GM12878 (cell line): ENCODE data around the gene TEX44. TPM values are rescaled to one million over a fixed set of nuclear protein-coding genes. Genes with fewer than 3 reads are reported as not detected.
A peak's percentile ranks its signal among the peaks of the same experiment; 100 is the strongest.

ENCODE experiments used
- ATAC-seq: fragments of 200-7000 bp; cut with Tn5 transposase; 3 replicates; pipeline ENCODE4 v1.9.1; 2020; ENCODE audit warnings: mild to moderate bottlenecking, moderate library complexity
- BruUV-seq: library from RNA; stranded (reverse); fragments of 400-500 nt; replicated peaks from 2 replicates; lab custom pipeline; 2021; lab: Mats Ljungman, UMichigan
- CTCF ChIA-PET: fragments of 300-600 bp; sonication (Branson Sonifier 250); formaldehyde crosslinking; extraction: SDS; loops from one replicate; lab custom pipeline; 2021; ENCODE audit warnings: inconsistent platforms; lab: Yijun Ruan, JAX
- POLR2A ChIA-PET: fragments of 350-600 bp; formaldehyde crosslinking; extraction: SDS; loops from one replicate; lab custom pipeline; 2021; ENCODE audit warnings: inconsistent platforms; lab: Charles Lee
- RAD21 ChIA-PET: fragments of 300-600 bp; sonication (Branson Sonifier 250); formaldehyde crosslinking; loops from one replicate; lab custom pipeline; 2023; ENCODE audit warnings: antibody characterized with exemption; ENCODE audit not compliant: unreplicated experiment; lab: Charles Lee
- SMC1A ChIA-PET: fragments of 300-600 bp; sonication (Branson Sonifier 250); formaldehyde crosslinking; loops from one replicate; lab custom pipeline; 2023; ENCODE audit not compliant: unreplicated experiment, uncharacterized antibody; lab: Charles Lee
- DNase-seq: peaks from one replicate; pipeline ENCODE4 v3.0.0-alpha.2; 2011; ENCODE audit warnings: low read depth, low spot score
- FAIRE-seq: peaks from 3 replicates; lab custom pipeline; 2011; peaks lifted over from hg19 to GRCh38; lab: Jason Lieb, UNC
- H2AFZ ChIP-seq: 2 replicates; pipeline ENCODE4 v1.6.0; 2011; ENCODE audit warnings: low read depth, low read length, control low read depth; ENCODE audit not compliant: control insufficient read depth
- H3K27ac ChIP-seq: 2 replicates; pipeline ENCODE4 v1.5.1; 2011; ENCODE audit warnings: control low read depth; ENCODE audit not compliant: control insufficient read depth, insufficient read depth
- H3K27me3 ChIP-seq, 2 experiments: replicated peaks in 1 of 2; 2 replicates each; pipeline versions ENCODE4 v1.6.0 to v1.6.1; 2011; ENCODE audit warnings: low read length in 1 of 2; ENCODE audit not compliant: control insufficient read depth in 2 of 2, insufficient read depth in 2 of 2
- H3K36me3 ChIP-seq, 2 experiments: 2 replicates each; pipeline ENCODE4 v1.5.1; 2011; ENCODE audit warnings: low read length in 1 of 2; ENCODE audit not compliant: control insufficient read depth in 2 of 2, insufficient read depth in 2 of 2
- H3K4me1 ChIP-seq: 2 replicates; pipeline ENCODE4 v1.6.1; 2011; ENCODE audit warnings: mild to moderate bottlenecking, low read length, moderate library complexity, mixed read lengths; ENCODE audit not compliant: control insufficient read depth, insufficient read depth
- H3K4me2 ChIP-seq: 2 replicates; pipeline ENCODE4 v1.6.0; 2011; ENCODE audit warnings: control low read depth; ENCODE audit not compliant: control insufficient read depth, insufficient read depth
- H3K4me3 ChIP-seq: fragments of 200-600 bp; sonication (generic); 2 replicates; pipeline ENCODE4 v1.5.1; 2016
- H3K79me2 ChIP-seq: 2 replicates; pipeline ENCODE4 v1.6.0; 2011; ENCODE audit warnings: low read length; ENCODE audit not compliant: control insufficient read depth, insufficient read depth
- H3K9ac ChIP-seq: 2 replicates; pipeline ENCODE4 v1.8.0; 2011; ENCODE audit warnings: low read length, control low read depth, mixed read lengths; ENCODE audit not compliant: control insufficient read depth, insufficient read depth
- H3K9me3 ChIP-seq: replicated peaks from 3 replicates; pipeline ENCODE4 v1.5.1; 2011; ENCODE audit warnings: mild to moderate bottlenecking, low read length; ENCODE audit not compliant: control insufficient read depth, insufficient read depth
- H4K20me1 ChIP-seq: 2 replicates; pipeline ENCODE4 v1.6.0; 2011; ENCODE audit not compliant: control insufficient read depth, insufficient read depth
- BCLAF1 ChIP-seq: fragments of 450-650 bp; IDR thresholded peaks from 2 replicates; pipeline ENCODE4 v1.6.1; 2017; ENCODE audit warnings: antibody characterized with exemption, mild to moderate bottlenecking, moderate library complexity
- DPF2 ChIP-seq: fragments of 450-650 bp; IDR thresholded peaks from 2 replicates; pipeline ENCODE4 v1.6.1; 2017; ENCODE audit warnings: mild to moderate bottlenecking
- E2F8 ChIP-seq: fragments of 450-650 bp; IDR thresholded peaks from 2 replicates; pipeline ENCODE4 v1.6.1; 2018; ENCODE audit warnings: mild to moderate bottlenecking, low read depth, moderate library complexity; ENCODE audit not compliant: partially characterized antibody
- EZH2 ChIP-seq: IDR thresholded peaks from 2 replicates; pipeline ENCODE4 v1.6.1; 2012; ENCODE audit warnings: low read depth, mild to moderate bottlenecking, control low read depth, inconsistent platforms, low read length, borderline replicate concordance; ENCODE audit not compliant: control insufficient read depth
- HDAC6 ChIP-seq: fragments of 200-600 bp; sonication (generic); IDR thresholded peaks from one replicate; pipeline ENCODE4 v1.8.0; 2017; ENCODE audit warnings: antibody characterized with exemption; ENCODE audit not compliant: unreplicated experiment
- IKZF2 ChIP-seq, 2 experiments: fragments of 450-650 bp; IDR thresholded peaks; 2 replicates each; pipeline ENCODE4 v1.6.1; 2017; ENCODE audit warnings: mild to moderate bottlenecking in 2 of 2, moderate library complexity in 2 of 2
- KDM1A ChIP-seq: fragments of 200-600 bp; sonication (generic); IDR thresholded peaks from 2 replicates; pipeline ENCODE4 v1.6.1; 2016; ENCODE audit warnings: borderline replicate concordance
- POLR2AphosphoS5 ChIP-seq: IDR thresholded peaks from 2 replicates; pipeline ENCODE4 v1.6.1; 2011; ENCODE audit warnings: mild to moderate bottlenecking, low read length, inconsistent platforms
- RCOR1 ChIP-seq: conservative IDR thresholded peaks from 2 replicates; pipeline ENCODE4 v1.6.1; 2012; ENCODE audit warnings: low read depth, low read length, improper control_type of control experiment
- USF2 ChIP-seq: IDR thresholded peaks from 2 replicates; pipeline ENCODE4 v1.6.1; 2011; ENCODE audit warnings: low read depth, low read length, improper control_type of control experiment, borderline replicate concordance
- YY1 ChIP-seq: IDR thresholded peaks from 2 replicates; pipeline ENCODE4 v1.6.1; 2011; ENCODE audit warnings: low read depth, mild to moderate bottlenecking, low read length
- ZNF217 ChIP-seq: fragments of 450-650 bp; IDR thresholded peaks from 2 replicates; pipeline ENCODE4 v1.6.1; 2017; ENCODE audit warnings: antibody characterized with exemption, mild to moderate bottlenecking
- WGBS: methylation state at CpG from one replicate; pipeline ENCODE4 v1.1.6; 2016; ENCODE audit warnings: low lambda C conversion rate; ENCODE audit not compliant: insufficient replicate concordance, insufficient coverage; ENCODE audit errors: missing lambda C conversion rate; 5-methylcytosine and 5-hydroxymethylcytosine counted together
- in situ Hi-C: fragments of 300-500 bp; cut with MboI; formaldehyde crosslinking; loops from 9 replicates; pipeline ENCODE4 v1.14.3; 2018; ENCODE audit warnings: mixed read lengths
- intact Hi-C: fragments of 100-400 bp; cut with micrococcal nuclease; formaldehyde crosslinking; loops from one replicate; pipeline ENCODE4 v1.14.2; 2022; ENCODE audit not compliant: unreplicated experiment
- polyA plus RNA-seq, 11 experiments: library from polyadenylated mRNA; depleted of rRNA in 4 of 11; unstranded in 6 of 11; stranded (reverse) in 5 of 11; fragments of >200 nt; fragmentation: Nextera tagmentation in 4 of 11; fragmentation: Illumina TruSeq in 1 of 11; extraction: Ambion mirVana in 4 of 11; extraction: Trizol in 1 of 11; gene quantifications; 1 replicate in 1 of 11; 2 replicates in 10 of 11; pipeline versions ENCODE4 v1.2.1 to v1.2.3, GENCODE V29; 2011 to 2016; ENCODE audit warnings: inconsistent platforms in 2 of 11, missing spikeins in 2 of 11, low read depth in 1 of 11
- total RNA-seq, 4 experiments: library from RNA; depleted of rRNA in 3 of 4; stranded (reverse); fragments of >200 nt in 3 of 4; fragmentation: Illumina TruSeq in 1 of 4; extraction: Trizol in 1 of 4; gene quantifications; 2 replicates each; pipeline versions ENCODE4 v1.2.1 to v1.2.3, GENCODE V29; 2013 to 2021

The TEX44 gene
- total and polyA plus RNA-seq, 10 of the 15 experiments (the other 5 are each of a cell fraction or from before 2014, with no cell fraction given), result not detected

GRCh38 chr2:231556981-231557380, 35.7 kb upstream of the TEX44 start (continued):
- no peak for TF ChIP-seq POLR2AphosphoS5
- no peak for TF ChIP-seq KDM1A

GRCh38 chr2:231557571-231558217, 35.0 kb upstream of the TEX44 start:
- intact Hi-C loops, result loop anchor here (1.0 to 2.0 kb wide), 3 partner anchors 27 to 75 kb away; partner anchors contain the start of gene NMUR1
- Histone ChIP-seq H3K27me3 (no peaks in the 10 kb centered on the region), H2AFZ (peak overlapping the region; percentile 72), H3K9ac (no peak overlapping the region), H3K4me3 (no peak overlapping the region), H3K27ac (no peak overlapping the region), H3K9me3 (peaks cover 7% of the 10 kb centered on the region), H3K36me3 (no peaks in the 10 kb centered on the region), H3K79me2 (no peaks in the 10 kb centered on the region), H4K20me1 (no peaks in the 10 kb centered on the region), H3K4me2 (no peak overlapping the region), H3K4me1 (peaks cover 20% of the 10 kb centered on the region)
- SMC1A ChIA-PET, result interaction anchor here (0.6 to 5.3 kb wide), 14 partner anchors 13 to 156 kb away, joined by 3 to 50 read pairs (median 4); partner anchors contain the start of gene NMUR1
- CTCF ChIA-PET, result interaction anchor here (1.0 to 10.9 kb wide), 15 partner anchors 13 to 178 kb away, joined by 3 to 132 read pairs (median 7); partner anchors contain the start of gene NMUR1
- POLR2A ChIA-PET, result no interaction called here
- BruUV-seq, result no TSS peak
- FAIRE-seq (peak; percentile 94), ATAC-seq (peak; percentile 95), DNase-seq (peak; percentile 49)
- RAD21 ChIA-PET, result interaction anchor here (0.6 to 8.0 kb wide), 6 partner anchors 12 to 106 kb away, joined by 3 to 59 read pairs (median 12); partner anchors contain the start of gene NMUR1
- WGBS, result 39% methylated on average over 11 of the region's 11 CpGs
- in situ Hi-C loops, result loop anchor here (5.0 kb wide), 1 partner anchor 35 kb away; no protein-coding TSS in a partner anchor
- TF ChIP-seq E2F8 (no peak), YY1 (peak; percentile 26; the same call in 1 of the 2 replicates), IKZF2 (IDR thresholded peaks at IDR 0.05) (peak in 1 of 2 experiments; percentile 17; a peak in 1 of 4 replicates), EZH2 (no peak), HDAC6 (no peak), BCLAF1 (no peak), USF2 (no peak), DPF2 (0 out of 2 replicates have a peak, but pooled peaks have one; percentile 16), ZNF217 (no peak), RCOR1 (no peak)
